Activated CD8-positive, alpha-beta memory T cell treated with anti-CD3 and anti-CD28 coated beads, Interleukin-2, amount 50 U/mL, for 24 hours (primary cell): ENCODE data around the gene FGD3.

Source experiments
- DNase-seq: peaks from one replicate; pipeline ENCODE4 v3.0.0-alpha.2; 2020; ENCODE audit errors: extremely low read depth

FGD3 gene

DNA sequence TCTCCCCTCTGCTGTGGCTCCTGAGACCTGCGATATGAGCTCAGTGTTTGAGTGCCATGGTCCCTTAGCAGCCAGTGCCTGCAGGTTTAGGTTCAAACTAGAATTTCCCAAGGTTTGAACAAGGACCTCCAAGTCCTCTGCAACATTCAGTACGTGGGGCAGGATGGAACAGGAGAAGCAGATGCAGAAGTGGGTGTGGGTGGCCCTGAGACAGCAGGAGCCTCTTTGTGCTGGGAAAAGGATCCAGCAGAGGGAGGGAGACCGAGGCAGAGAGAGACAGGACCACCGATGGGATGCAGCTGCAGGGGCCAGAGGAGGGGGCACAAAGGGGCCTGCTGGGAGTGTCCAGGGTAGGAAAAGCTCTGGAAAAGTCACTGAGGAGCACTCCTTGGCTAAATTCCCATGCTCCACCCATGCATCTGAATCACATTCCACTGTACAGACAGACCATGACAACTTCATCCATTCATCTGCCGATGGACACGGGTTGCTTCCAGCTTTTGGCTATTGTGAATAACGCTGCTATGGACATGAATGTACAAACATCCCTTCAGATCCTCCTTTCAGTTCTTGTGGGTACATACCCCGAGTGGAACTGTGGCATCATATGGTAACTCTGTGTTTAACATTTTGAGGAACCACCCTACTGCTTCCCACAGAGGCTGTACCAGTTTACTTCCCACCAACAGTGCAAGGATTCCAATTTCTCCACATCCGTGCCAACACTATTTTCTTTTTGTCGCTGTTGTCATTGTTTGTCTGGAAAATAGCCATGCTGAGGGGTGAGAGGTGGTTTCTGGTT, 84.5 kb downstream of the FGD3 start:
- no peak for DNase-seq

- no peak for DNase-seq
Observed at GRCh38 chr9:93032545-93032944, 85.2 kb downstream of the FGD3 start.

- no peak for DNase-seq
Observed at GRCh38 chr9:93033531-93033930, 86.2 kb downstream of the FGD3 start.

DNA sequence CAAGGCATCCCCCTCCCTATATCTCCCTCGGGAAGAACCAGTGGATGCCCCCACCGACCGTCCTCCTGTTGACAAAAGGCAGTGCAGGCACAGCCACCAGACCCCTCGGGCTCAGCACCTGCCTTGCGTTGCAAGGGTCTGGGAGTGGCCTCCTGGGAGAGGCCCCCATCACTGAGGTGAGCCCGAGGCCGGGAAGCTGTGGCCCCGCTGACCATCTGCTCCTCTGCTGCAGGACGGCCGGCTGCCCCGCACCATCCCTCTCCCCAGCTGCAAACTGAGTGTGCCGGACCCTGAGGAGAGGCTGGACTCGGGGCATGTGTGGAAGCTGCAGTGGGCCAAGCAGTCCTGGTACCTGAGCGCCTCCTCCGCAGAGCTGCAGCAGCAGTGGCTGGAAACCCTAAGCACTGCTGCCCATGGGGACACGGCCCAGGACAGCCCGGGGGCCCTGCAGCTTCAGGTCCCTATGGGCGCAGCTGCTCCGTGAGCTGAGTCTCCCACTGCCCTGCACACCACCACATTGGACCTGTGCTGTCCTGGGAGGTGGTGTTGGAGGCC, 87.9 kb downstream of the FGD3 start:
- DNase-seq = no peak

GRCh38 chr9:93035821-93036351, 88.6 kb downstream of the FGD3 start:
- no peak for DNase-seq

DNA sequence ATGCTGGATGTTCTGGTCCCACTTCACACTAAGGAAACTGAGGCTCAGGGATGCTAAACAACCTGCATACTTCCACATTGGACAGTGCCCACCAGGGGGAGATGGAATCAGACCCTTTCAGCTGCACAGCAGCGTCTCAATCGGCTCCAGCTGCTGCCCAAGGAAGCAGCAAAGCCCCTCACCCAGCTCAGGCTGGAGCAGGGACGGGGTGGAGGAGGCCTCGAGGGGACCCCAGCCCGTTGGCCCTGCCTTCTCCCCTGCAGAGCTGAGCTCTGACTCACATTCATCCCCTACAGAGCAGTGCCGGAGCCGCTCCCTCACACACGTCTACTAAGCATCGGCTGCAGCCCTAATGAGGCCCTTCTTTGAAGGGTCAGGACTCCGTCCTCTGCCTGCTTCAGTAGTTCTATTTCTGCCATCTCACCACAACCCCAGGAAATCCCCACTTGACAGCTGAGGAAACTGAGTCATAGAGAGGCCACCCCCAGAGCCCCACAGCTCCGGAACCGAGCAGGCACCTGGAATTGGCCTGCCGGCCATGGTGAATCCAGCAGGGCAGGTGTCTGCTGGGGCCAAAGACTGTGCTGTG, 89.7 kb downstream of the FGD3 start:
- DNase-seq = no peak

DNA sequence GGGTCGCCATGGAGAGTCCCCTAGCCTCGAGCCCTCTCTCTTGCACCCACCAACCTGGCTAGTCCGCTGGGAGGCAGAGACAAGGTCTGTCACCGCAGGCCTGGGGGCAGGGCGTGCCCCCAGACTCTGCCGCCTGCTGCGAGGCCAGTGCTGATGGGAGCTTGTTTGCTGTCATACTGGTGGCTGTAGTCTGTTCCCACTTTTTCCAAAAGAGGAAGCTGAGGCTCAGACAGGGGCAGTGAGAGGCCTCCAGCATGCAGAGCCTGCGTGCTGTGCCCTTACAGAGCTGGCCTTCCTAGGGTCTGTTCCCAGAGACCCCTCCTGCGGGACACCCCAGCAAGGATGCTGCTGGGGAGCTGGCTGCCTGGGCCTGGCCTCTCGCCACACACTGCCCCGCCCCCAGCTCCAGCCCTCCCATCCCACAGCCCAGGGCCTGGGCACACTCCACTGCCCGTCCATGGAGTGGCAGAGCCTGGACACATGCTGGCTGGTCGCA, 90.2 kb downstream of the FGD3 start:
- no peak for DNase-seq

- DNase-seq = no peak
Observed at GRCh38 chr9:93038918-93039317, 91.6 kb downstream of the FGD3 start.

GRCh38 chr9:93039456-93039855, 92.1 kb downstream of the FGD3 start:
- no peak for DNase-seq

DNA sequence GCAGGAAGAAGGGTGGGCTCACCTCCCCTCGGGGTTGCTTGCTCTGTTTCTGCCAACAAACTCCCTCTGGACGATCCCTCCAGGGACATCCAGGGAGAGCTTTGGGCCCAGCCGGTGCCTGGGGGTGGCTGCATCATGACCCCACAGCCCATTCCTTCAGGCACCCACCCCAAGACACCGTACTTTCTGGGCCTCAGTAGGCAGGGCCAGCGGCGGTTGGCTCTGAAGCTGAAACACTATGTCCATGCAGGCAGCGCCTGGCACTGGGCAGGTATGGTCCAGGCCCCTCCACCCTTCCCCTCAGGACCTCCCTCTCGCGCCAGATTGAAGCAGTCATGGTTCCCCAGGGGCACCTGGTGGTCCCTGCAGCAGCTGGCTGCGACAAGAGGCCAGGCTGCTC, 92.7 kb downstream of the FGD3 start:
- no peak for DNase-seq

GRCh38 chr9:93040409-93040808, 93.1 kb downstream of the FGD3 start:
- DNase-seq = no peak

DNA sequence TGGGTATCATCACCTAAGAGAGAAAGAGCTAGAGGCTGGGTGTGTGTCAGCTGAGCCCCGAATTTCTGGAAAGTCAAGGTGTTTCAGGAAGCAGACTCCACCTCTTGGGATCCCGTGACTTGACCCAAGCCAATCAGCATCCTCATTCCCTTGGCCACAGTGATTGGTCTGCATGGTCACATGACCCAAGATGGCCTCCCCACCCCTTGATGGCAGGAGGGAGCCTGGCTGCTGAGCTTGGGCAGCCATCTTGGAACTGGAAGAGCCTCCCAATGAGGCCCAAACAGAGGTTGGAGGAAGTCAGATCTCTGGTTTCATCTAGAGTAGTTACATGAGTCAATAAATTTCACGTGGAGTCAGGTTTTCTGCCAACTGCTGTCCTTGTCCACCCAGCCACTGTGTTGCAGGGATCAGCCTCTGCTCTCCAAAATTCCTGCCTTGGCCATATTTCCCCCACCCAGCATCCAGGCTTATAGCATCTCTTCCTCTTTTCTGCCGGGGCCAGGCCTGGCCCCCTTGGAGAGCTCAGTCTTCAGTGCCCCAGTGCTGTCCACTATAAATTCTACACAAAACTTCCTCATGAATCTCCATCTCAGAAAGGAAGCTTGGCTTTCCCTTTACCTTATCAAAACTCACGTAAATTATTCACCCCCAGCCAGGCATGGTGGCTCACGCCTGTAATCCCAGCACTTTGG, 93.9 kb downstream of the FGD3 start:
- no peak for DNase-seq

- no peak for DNase-seq
Observed at GRCh38 chr9:93043122-93043521, 95.8 kb downstream of the FGD3 start.

DNA sequence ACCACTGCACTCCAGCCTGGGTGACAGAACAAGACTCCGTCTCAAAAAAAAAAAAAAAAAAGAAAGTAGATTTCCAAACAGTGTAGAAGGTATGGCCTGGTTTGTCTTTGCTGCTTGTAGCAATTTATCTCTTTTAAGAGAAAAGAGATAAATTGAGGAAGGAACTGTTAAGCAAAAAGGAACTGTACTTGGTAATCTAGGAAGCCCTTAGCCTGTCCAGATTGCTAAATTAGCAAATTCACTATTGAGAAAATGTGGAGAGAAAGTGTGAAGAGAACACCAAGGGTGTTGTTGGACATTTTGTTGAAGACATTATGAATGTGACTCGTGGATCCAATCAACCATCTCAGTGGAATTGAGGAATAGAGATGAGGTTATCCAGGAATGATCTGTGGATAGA, 98.2 kb downstream of the FGD3 start:
- no peak for DNase-seq

DNA sequence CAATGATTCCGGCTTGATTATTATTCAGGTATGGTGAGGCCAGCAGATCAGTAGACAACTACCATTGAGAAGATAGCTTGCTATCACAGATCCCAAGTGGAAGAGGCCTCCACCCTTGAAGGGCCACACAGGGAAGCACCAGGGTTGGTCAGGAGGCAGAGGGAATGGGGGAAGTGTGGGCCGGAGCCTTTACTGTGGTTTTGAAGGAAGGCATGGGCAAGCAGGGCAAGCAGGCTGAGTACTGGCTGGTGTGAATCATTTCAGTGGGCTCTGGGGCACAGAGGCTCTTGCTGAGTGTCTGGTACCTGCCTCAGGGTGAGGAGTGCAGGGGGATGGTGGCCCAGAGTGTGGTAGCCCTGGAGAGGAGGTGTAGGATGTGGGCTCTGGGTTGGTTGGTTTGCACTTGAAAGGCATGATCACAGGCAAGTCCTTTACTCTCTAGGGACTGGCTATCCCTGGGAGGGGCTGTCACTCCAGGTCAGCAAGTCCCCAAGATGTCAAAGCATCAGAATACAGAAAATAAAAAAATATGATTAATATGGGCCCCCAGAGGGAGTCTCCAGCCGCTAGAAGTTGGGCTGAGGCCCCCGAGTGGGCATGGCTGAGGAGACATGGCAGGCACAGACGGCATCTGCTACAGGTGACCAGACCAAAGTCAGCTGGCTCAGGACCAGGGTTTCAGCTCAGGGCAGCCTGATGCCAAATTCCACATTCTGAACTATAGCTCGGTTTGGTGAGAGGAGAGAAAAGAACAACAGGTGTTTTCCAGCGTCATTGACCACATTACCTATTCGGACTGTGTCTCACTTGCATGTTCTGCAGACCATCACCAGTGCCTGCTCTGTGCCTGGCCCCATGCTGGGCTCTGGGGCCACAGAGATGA, 101.5 kb downstream of the FGD3 start:
- no peak for DNase-seq

DNA sequence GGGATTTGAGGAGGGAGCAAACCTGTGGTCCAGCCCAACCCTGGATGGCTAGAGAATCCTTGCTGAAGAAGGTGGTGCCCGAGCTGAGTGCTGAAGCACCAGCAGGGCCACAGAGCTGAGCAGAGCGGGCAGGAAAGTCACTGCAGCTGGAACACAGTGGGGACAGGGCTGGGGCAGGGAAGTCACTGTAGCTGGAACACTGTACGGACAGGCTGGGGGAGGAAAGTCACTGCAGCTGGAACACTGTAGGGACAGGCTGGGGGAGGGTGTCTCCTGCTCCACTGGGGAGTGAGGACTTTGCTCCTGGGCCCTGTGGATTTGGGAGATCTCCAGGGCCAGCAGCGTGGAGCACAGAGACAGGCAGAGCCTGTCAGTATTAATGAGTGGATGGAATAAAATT, 102.2 kb downstream of the FGD3 start:
- no peak for DNase-seq

GRCh38 chr9:93050231-93050630, 102.9 kb downstream of the FGD3 start:
- no peak for DNase-seq

- no peak for DNase-seq
Observed at GRCh38 chr9:93051680-93052089, 104.4 kb downstream of the FGD3 start.

DNA sequence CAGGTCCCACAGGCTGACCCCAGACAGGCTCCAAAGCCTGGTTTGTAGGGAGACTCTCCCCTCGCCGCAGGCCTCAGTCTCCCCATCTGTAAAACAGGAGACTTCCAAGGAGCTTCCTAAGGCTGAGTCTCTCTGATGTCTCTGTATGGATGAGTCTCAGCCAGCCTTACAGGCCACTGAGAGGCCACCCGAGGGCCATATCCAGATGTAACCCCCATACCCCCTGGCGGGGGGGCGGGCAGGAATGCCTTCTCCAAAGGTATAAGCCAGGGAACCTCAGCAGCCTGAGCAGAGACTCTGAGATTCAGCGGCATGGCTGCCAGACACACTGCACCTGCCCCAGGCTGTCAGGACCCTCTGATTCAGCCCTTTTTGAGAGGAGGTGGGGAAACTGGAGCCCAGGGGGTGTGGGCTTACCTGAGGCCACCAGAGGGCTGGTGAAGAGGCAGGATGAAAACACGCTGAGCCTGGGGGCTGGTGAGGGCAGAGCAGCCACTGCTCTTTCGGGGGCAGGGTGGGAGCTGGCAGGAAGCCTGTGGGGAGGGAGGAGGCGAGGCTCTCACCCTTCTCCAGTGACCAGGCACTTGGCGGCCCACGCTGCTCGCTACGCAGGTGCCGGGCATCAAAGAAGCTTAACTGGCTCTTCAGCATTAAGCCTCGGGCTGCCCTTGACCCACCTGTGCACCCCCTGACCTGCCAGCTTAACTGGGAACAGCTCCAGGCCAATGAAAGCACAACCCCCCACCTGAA, 105.6 kb downstream of the FGD3 start:
- no peak for DNase-seq

DNA sequence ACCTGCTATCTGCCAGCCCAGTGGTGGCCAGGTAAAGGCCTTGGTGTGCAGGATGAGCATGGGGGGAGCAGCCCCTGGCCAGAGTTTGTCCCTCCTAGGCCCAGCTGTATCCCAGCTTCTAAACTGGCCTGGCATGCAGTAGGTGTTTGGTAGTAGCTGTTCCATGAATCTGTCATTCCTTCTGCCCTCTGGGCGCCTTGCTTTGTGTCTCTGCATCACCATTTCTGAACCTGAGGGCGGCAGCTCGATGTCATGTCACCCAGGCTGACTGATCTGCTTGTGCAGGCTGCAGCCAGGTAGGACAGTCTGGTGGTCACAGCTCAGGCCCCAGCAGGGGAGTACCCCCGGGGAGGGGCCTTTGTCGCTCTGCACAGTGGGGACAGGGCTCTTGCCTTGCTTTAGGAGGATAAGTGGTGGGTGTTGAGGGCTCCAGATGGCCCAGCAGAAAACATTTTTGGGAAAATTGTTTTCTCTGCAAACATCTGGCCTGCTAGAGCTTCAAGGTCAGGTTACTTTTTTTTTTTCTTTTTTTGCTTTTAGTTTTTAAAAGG, 106.5 kb downstream of the FGD3 start:
- no peak for DNase-seq
